Karpas-422 (cell line): ENCODE data around the gene PDZD2. TPM values are rescaled to one million over a fixed set of nuclear protein-coding genes. Genes with fewer than 3 reads are reported as not detected.

ENCODE experiments used
- DNase-seq: peaks from one replicate; pipeline ENCODE4 v3.0.0-alpha.2; 2015
- H2AFZ ChIP-seq: fragments of 200-600 bp; sonication (generic); 2 replicates; pipeline ENCODE4 v1.6.1; 2014; ENCODE audit warnings: antibody characterized with exemption, low read length, mixed read lengths
- H3K27ac ChIP-seq: fragments of 200-600 bp; sonication (generic); 2 replicates; pipeline ENCODE4 v1.5.1; 2014; ENCODE audit warnings: mild to moderate bottlenecking, low read length, moderate library complexity
- H3K27me3 ChIP-seq: fragments of 200-600 bp; sonication (generic); 2 replicates; pipeline ENCODE4 v1.6.1; 2014; ENCODE audit warnings: low read length, mixed read lengths
- H3K36me3 ChIP-seq: fragments of 200-600 bp; sonication (generic); 2 replicates; pipeline ENCODE4 v1.6.1; 2014; ENCODE audit warnings: low read length, mixed read lengths; ENCODE audit not compliant: insufficient read depth
- H3K4me1 ChIP-seq: fragments of 200-600 bp; sonication (generic); 2 replicates; pipeline ENCODE4 v1.6.1; 2014; ENCODE audit warnings: mild to moderate bottlenecking, low read length, mixed read lengths
- H3K4me2 ChIP-seq: fragments of 200-600 bp; sonication (generic); 2 replicates; pipeline ENCODE4 v1.6.1; 2014; ENCODE audit warnings: low read length, low read depth, mild to moderate bottlenecking; ENCODE audit not compliant: poor library complexity, severe bottlenecking
- H3K4me3 ChIP-seq: fragments of 200-600 bp; sonication (generic); 2 replicates; pipeline ENCODE4 v1.5.1; 2014; ENCODE audit warnings: mild to moderate bottlenecking, antibody characterized with exemption, low read length, mixed read lengths
- H3K79me2 ChIP-seq: fragments of 200-600 bp; sonication (generic); 2 replicates; pipeline ENCODE4 v1.6.1; 2014; ENCODE audit warnings: mild to moderate bottlenecking, low read length, mixed read lengths
- H3K9ac ChIP-seq: fragments of 200-600 bp; sonication (generic); 2 replicates; pipeline ENCODE4 v1.6.0; 2014; ENCODE audit warnings: low read length
- H3K9me2 ChIP-seq: fragments of 200-600 bp; sonication (generic), shearing (Covaris generic); replicated peaks from 2 replicates; pipeline ENCODE4 v1.6.0; 2014; ENCODE audit warnings: mild to moderate bottlenecking, low read length, moderate library complexity; ENCODE audit not compliant: insufficient read depth
- H3K9me3 ChIP-seq: fragments of 300-700, 200-600 bp; sonication (generic); 2 replicates; pipeline ENCODE4 v1.6.1; 2014; ENCODE audit warnings: low read length, mixed read lengths
- H4K20me1 ChIP-seq: fragments of 200-600 bp; sonication (generic); 2 replicates; pipeline ENCODE4 v1.6.1; 2014; ENCODE audit warnings: mild to moderate bottlenecking, antibody characterized with exemption, low read length, low read depth; ENCODE audit not compliant: insufficient read depth
- total RNA-seq: library from RNA; depleted of rRNA; stranded (reverse); fragments of >200 nt; shearing (Covaris generic); gene quantifications from 2 replicates; pipeline ENCODE4 v1.2.3, GENCODE V29; 2014; ENCODE audit warnings: low replicate concordance

Gene PDZD2
- total RNA-seq, 1 experiment from 2014 or later = not detected

- H3K9me2 ChIP-seq = no peaks in the 10 kb centered on the region
- H3K79me2 ChIP-seq = no peaks in the 10 kb centered on the region
- no peaks in the 10 kb centered on the region for H3K9me3 ChIP-seq
- no peak overlapping the region for H3K4me3 ChIP-seq
- no peaks in the 10 kb centered on the region for H3K36me3 ChIP-seq
- no peak for DNase-seq
- no peak overlapping the region for H3K4me2 ChIP-seq
- H3K4me1 ChIP-seq = no peaks in the 10 kb centered on the region
- no peaks in the 10 kb centered on the region for H3K27me3 ChIP-seq
- no peaks in the 10 kb centered on the region for H4K20me1 ChIP-seq
- no peak overlapping the region for H3K27ac ChIP-seq
- H3K9ac ChIP-seq = no peak overlapping the region
- no peak overlapping the region for H2AFZ ChIP-seq
Measured at GRCh38 chr5:32044434-32044833, 405.5 kb downstream of the PDZD2 start.

DNA sequence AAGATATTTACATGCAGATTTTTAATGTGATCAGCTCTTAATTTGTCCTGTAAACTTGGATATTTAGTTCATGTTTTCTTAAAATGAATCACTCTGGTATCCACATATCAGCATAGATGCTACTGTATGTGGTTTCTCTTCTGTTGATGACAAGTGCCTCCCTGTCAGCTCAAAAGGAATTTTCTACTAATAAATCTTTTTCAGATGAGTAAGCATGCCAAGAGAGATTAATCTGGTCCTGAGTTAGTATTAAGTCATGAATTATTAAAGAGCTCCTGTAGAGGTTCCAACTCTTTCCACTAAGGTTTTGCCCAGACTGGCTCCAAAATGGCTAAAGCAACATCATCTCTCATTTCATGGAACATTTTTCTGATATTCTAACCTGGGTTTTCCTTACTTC, 406.0 kb downstream of the PDZD2 start:
- H3K36me3 ChIP-seq = no peaks in the 10 kb centered on the region
- H3K27ac ChIP-seq = no peak overlapping the region
- H3K9me2 ChIP-seq = no peaks in the 10 kb centered on the region
- H3K9ac ChIP-seq = no peak overlapping the region
- H3K4me1 ChIP-seq = no peaks in the 10 kb centered on the region
- H2AFZ ChIP-seq = no peak overlapping the region
- H3K4me3 ChIP-seq = no peak overlapping the region
- H4K20me1 ChIP-seq = no peaks in the 10 kb centered on the region
- H3K27me3 ChIP-seq = no peaks in the 10 kb centered on the region
- no peaks in the 10 kb centered on the region for H3K9me3 ChIP-seq
- no peak overlapping the region for H3K4me2 ChIP-seq
- no peaks in the 10 kb centered on the region for H3K79me2 ChIP-seq
- DNase-seq = no peak

GRCh38 chr5:32047056-32047455, 408.1 kb downstream of the PDZD2 start:
- Histone ChIP-seq H3K9me3 (no peaks in the 10 kb centered on the region), H3K27me3 (no peaks in the 10 kb centered on the region), H3K4me1 (no peaks in the 10 kb centered on the region), H2AFZ (no peak overlapping the region), H3K4me3 (no peak overlapping the region), H3K36me3 (no peaks in the 10 kb centered on the region), H3K9ac (no peak overlapping the region), H3K9me2 (no peaks in the 10 kb centered on the region), H3K79me2 (no peaks in the 10 kb centered on the region), H3K4me2 (no peak overlapping the region), H3K27ac (no peak overlapping the region), H4K20me1 (no peaks in the 10 kb centered on the region)
- DNase-seq = no peak

- Histone ChIP-seq H3K9ac (no peak overlapping the region), H3K36me3 (no peaks in the 10 kb centered on the region), H3K79me2 (no peaks in the 10 kb centered on the region), H3K27me3 (no peaks in the 10 kb centered on the region), H4K20me1 (no peaks in the 10 kb centered on the region), H3K9me2 (no peaks in the 10 kb centered on the region), H3K27ac (no peak overlapping the region), H3K4me3 (no peak overlapping the region), H2AFZ (no peak overlapping the region), H3K9me3 (no peaks in the 10 kb centered on the region), H3K4me2 (no peak overlapping the region), H3K4me1 (no peaks in the 10 kb centered on the region)
- DNase-seq = no peak
Measured at GRCh38 chr5:32051796-32052195, 412.9 kb downstream of the PDZD2 start.

- no peak overlapping the region for H3K27ac ChIP-seq
- H3K4me2 ChIP-seq = no peak overlapping the region
- no peaks in the 10 kb centered on the region for H3K9me3 ChIP-seq
- no peaks in the 10 kb centered on the region for H4K20me1 ChIP-seq
- H3K4me1 ChIP-seq = no peaks in the 10 kb centered on the region
- H3K4me3 ChIP-seq = no peak overlapping the region
- H3K9me2 ChIP-seq = no peaks in the 10 kb centered on the region
- no peaks in the 10 kb centered on the region for H3K36me3 ChIP-seq
- no peaks in the 10 kb centered on the region for H3K79me2 ChIP-seq
- no peak overlapping the region for H2AFZ ChIP-seq
- no peaks in the 10 kb centered on the region for H3K27me3 ChIP-seq
- no peak for DNase-seq
- H3K9ac ChIP-seq = no peak overlapping the region
Measured at GRCh38 chr5:32055891-32056866, 417.2 kb downstream of the PDZD2 start.

DNA sequence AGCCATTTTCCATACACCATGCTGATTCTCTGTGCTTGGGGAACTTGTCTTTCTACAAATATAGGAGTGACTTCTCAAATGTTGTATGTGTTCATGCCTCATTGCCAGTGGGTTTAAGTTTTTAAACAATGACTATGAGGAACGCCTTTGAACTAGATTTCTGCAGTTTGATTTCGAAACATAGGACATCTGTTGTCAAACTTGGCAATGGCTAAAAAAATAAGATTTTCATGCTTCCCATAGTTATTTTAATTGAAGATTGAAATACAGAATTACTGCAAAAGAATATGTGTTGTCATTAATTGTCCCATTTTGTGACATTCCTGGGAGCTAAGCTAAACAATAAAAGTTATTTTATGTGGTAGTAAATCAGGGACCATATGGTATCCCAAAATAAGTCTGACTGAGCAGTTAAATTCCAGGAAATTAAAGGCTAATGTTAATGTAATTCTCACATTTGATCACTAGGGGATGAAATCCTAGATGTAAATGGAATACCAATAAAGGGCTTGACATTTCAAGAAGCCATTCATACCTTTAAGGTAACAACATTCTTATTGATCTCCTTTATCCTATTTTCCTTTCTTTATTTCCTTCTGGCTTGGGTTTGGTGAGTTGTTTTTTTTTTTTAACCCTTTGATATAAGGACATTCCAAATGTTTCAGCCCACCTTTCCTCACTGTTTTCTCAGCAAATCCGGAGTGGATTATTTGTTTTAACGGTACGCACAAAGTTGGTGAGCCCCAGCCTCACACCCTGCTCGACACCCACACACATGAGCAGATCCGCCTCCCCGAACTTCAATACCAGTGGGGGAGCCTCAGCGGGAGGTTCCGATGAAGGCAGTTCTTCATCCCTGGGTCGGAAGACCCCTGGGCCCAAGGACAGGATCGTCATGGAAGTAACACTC, 418.5 kb downstream of the PDZD2 start:
- Histone ChIP-seq H2AFZ (no peak overlapping the region), H3K4me1 (no peaks in the 10 kb centered on the region), H3K27me3 (no peaks in the 10 kb centered on the region), H4K20me1 (no peaks in the 10 kb centered on the region), H3K4me2 (no peak overlapping the region), H3K9me3 (no peaks in the 10 kb centered on the region), H3K79me2 (no peaks in the 10 kb centered on the region), H3K9me2 (no peaks in the 10 kb centered on the region), H3K9ac (no peak overlapping the region), H3K27ac (no peak overlapping the region), H3K36me3 (no peaks in the 10 kb centered on the region), H3K4me3 (no peak overlapping the region)
- DNase-seq = peak; percentile 51

GRCh38 chr5:32058101-32058500, 419.2 kb downstream of the PDZD2 start:
- Histone ChIP-seq H3K9me3 (no peaks in the 10 kb centered on the region), H2AFZ (no peak overlapping the region), H3K27ac (no peak overlapping the region), H3K4me3 (no peak overlapping the region), H3K4me1 (no peaks in the 10 kb centered on the region), H3K36me3 (no peaks in the 10 kb centered on the region), H3K9ac (no peak overlapping the region), H3K9me2 (no peaks in the 10 kb centered on the region), H4K20me1 (no peaks in the 10 kb centered on the region), H3K4me2 (no peak overlapping the region), H3K27me3 (no peaks in the 10 kb centered on the region), H3K79me2 (no peaks in the 10 kb centered on the region)
- DNase-seq = no peak

- Histone ChIP-seq H3K36me3 (no peaks in the 10 kb centered on the region), H3K79me2 (no peaks in the 10 kb centered on the region), H3K9me2 (no peaks in the 10 kb centered on the region), H2AFZ (no peak overlapping the region), H3K4me2 (no peak overlapping the region), H3K4me3 (no peak overlapping the region), H3K9me3 (no peaks in the 10 kb centered on the region), H3K27me3 (no peaks in the 10 kb centered on the region), H3K9ac (no peak overlapping the region), H3K27ac (no peak overlapping the region), H4K20me1 (no peaks in the 10 kb centered on the region), H3K4me1 (no peaks in the 10 kb centered on the region)
- no peak for DNase-seq
Measured at GRCh38 chr5:32058997-32059396, 420.1 kb downstream of the PDZD2 start.
